Stimulated activated CD4-positive, alpha-beta T cell treated with anti-CD3 and anti-CD28 coated beads, Interleukin-2, amount 100 ng/mL, for 24 hours (primary cell): ENCODE measurements around the gene LRPPRC.
"Not testable (repeated sequence)": the region's sequence is repeated elsewhere in the genome, so short reads cannot be mapped to it uniquely, and the experiment has no call there.

Experiments
- DNase-seq, 2 donors: peaks; one replicate each; pipeline ENCODE4 v3.0.0-alpha.2; 2020

LRPPRC gene

GRCh38 chr2:43995733-43996533 lies at the start of gene LRPPRC:
Gene LRPPRC, minus strand, starts transcription at chr2:43995989. Its CDS starts 42 bp downstream, at chr2:43995947.
- DNase-seq, result peak; percentile 88 to 90

DNA sequence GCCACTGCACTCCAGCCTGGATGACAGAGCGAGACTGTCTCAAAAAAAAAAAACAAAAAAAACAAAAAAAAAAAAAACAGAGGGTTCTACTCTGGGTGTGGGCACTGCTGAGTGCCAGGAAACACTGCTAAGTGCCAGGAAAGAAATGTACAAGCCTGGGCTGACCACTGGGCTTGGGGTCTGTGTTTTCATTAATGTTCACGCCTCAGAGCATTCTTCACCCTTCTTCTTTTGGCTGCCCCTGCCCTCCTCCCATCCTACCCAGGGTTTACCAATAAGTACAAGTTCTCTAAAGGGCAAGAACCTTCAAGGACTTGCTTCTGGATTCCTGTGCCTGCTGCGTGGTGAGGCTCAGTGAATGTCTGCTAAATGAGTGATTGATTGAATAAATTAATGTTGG lies 49.3 kb upstream of the LRPPRC start:
- no peak for DNase-seq

GRCh38 chr2:44044281-44044720 lies 48.5 kb upstream of the LRPPRC start:
- peak; percentile 83 to 87 for DNase-seq

GRCh38 chr2:44040365-44040764 lies 44.6 kb upstream of the LRPPRC start:
- DNase-seq, result no peak

DNA sequence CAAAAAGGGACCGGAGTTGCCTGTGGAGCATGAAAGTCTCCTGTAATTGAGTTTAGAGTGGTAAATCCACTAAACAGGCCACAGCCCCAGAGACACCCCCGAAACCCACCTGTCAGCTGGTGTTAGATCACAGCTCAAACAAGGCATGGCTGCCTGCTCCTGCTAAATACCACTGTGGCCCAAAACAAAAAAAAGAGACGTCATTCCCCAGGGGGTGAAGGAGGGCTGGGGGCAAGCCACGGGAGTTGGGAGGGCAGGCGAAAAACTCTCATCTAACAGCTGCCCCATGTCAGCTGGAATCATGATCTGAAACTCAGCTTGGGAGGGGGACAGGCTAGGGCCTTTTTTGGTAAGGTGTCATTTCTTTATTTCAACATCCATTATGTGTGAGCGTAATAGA lies 42.5 kb upstream of the LRPPRC start:
- DNase-seq, result no peak

GRCh38 chr2:44037221-44037620 lies 41.4 kb upstream of the LRPPRC start:
- DNase-seq, result no peak

DNA sequence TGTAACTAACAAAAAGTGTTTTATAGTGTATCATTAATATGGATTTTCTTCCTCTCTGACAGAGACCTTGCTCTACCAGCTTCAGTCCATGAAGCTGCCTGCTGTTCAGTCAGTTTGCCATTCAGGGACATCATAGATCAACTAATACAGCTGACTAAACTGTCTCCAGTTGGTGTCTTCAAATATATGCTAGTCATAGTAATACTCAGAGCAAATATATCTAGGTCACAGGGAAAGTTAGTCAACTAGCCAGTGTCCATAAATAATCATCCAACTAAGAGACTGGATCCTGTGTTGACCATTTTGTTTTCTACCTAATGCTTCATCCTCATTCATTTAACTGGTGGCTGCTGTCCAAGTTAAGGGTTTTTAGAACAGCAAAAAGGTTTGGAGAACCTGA lies 38.2 kb upstream of the LRPPRC start:
- DNase-seq, result no peak

- DNase-seq, result not testable (repeated sequence)
Measured at GRCh38 chr2:44027076-44027475, 31.3 kb upstream of the LRPPRC start.

DNA sequence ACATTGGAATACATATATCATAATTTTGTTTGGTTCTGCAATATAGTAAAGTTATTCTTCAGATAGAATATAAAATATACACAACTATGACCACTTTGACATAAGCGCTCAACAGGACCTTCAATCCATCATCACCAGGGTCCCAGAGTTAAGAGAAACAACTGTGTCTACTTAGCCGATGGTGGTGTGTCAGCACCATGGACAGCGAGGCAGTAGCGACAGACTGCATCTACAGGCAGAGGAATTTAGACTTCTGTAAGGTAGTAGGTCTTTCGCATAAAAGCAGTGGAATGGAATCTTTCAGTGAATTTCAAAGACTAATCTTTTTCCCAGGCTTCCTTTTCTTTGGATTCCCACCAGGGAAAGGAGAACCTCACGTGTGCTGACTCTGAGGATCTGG lies 20.5 kb upstream of the LRPPRC start:
- DNase-seq, result peak; percentile 44 to 55

- no peak for DNase-seq
Measured at GRCh38 chr2:44015239-44015638, 19.4 kb upstream of the LRPPRC start.

GRCh38 chr2:44013205-44013604 lies 17.4 kb upstream of the LRPPRC start:
- DNase-seq, result not testable (repeated sequence)

DNA sequence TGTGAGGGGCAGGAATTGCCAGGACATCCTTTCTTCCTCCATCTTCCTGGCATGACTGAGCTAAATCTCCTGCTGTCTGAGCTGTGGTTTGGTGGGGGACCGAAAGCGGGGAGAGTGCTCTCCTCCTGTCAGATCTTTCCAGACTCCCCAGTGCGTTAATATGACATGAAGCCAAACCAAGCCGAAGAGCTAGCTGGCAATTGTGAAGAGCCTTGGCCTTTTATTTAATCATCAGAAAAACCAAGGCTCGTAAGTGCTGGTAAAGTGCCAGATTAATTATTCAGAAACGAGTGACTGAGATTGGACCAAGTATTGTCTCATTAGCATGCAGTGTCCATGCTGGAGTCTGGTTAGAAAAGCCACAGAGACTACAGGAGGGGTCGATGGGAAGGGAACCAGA lies 14.5 kb upstream of the LRPPRC start:
- DNase-seq, result no peak

- no peak for DNase-seq
Measured at GRCh38 chr2:44009136-44009735, 13.4 kb upstream of the LRPPRC start.

GRCh38 chr2:44005846-44006245 lies 10.1 kb upstream of the LRPPRC start:
- DNase-seq, result no peak

DNA sequence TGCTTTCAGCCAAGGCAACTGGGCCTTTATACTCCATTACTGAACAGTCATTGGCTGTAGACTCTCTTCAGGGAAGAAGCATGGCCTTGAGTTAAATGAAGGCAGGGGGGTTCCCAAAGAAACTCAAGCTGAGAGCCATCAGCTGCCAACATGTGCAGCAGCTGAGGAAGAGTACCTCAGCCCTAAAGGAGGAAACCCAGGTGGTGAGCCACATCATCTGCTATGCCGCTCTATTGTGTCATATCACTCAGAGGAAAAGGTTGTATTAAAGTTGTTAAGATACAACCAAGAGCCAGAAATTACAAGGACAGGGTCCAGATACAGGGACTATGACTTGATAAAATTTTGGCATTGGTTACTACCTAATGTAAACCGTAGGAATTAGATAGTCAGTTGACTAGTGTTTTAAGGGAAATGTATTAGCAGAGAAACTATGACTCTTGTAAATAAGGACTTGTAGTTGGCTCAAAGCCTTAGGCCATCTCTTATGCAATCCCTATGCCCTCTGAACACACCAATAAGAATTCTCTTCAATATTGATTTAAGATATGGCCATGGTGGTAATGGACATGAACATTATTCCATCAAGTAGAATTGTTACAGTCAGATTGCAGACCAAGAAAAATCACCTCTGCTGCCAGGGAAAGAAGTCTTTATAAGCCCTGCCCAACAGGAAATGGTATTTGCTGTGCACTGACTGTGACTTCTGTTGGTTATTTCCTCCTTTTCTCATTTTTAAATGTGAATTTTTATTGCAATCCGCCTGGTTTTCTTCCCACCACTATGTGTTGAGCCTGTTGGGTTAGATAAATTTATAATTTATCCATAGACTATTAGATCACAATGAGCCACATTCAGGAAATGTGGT lies 9.2 kb upstream of the LRPPRC start:
- no peak for DNase-seq

DNA sequence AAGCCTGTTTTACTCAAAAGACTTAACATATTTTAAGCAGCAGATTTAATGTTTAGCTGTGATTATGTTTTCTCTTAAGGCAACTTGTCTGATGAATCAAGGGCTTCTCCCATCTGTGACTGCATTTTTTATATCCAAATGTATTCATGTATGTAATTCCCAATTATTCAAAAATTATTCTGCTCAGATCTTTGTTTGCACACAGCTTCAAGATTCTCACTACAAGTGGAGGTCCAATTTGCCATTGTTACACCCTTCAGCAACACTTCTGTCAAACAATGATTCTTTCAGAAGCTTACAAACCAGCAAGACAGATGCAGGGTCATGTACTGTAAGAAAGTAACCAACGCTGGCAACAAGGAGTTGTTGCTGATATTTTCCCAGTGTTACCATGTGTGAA lies 5.9 kb upstream of the LRPPRC start:
- DNase-seq, result no peak

DNA sequence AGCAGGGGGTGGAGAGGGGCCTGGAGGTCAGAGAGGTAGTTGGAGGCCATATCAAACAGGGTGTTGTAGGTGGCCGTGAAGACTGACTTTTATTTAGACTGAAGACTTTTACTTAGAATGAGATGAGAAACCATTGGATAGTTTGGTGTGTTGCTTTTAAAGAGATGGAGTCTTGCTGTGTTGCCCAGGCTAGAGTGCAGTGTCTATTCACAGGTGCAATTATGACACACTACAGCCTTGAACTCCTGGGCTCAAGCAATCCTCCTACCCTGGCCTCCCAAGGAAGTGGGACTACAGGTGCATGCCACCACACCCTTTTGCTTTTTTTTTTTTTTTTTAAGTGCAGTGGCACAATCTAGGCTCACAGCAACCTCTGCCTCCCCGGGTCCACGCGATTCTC lies 2.5 kb upstream of the LRPPRC start:
- no peak for DNase-seq

DNA sequence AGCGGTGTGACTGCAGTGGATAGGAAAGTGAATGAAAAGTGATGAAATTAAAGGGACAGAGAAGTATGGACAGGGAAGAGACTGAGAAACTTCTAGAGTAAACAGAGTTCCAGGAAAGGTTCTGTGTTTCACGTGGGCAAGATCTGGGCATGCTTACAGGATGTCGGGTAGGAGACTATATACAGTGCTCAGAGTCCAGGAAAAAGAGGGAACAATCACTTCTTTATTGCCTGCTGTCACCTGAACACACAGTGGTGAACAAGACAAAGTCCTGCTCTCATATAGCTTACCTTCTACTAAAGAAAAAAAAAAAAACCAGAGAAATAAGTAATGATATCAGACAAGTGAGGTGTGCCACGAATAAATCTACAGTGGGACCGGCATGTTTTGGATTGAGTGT lies 2.4 kb downstream of the LRPPRC start:
- no peak for DNase-seq

- DNase-seq, result no peak
Measured at GRCh38 chr2:43989545-43989944, 6.2 kb downstream of the LRPPRC start.

- DNase-seq, result no peak
Measured at GRCh38 chr2:43986600-43986999, 9.2 kb downstream of the LRPPRC start.

GRCh38 chr2:43985359-43985758 lies 10.4 kb downstream of the LRPPRC start:
- no peak for DNase-seq

DNA sequence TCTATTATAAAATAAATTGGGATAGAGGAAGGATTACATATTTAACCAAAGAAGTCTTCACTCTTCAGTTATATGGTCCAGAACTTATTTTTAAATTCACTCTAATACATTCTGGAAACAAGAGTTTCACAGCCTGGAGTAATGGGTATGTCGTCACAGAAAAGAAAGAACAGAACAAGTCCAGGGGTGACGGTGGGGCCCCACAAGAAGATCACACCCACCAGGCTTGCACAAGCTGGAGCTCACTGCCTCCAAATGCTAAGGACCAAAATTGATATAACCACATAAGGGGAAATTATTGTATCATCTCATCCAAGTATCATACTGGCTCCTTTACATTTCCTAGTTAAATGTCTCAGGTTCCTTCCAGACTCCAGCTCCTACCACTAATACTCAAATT lies 11.3 kb downstream of the LRPPRC start:
- no peak for DNase-seq

- DNase-seq, result peak in 1 of 2 donors; percentile 12
Measured at GRCh38 chr2:43980902-43981301, 14.9 kb downstream of the LRPPRC start.
